Activated T-cell treated with anti-CD3 and anti-CD28 coated beads for 24 hours (primary cell): Measurements from ENCODE around the gene GATAD2A.

ENCODE experiments used
- DNase-seq: peaks from one replicate; pipeline ENCODE4 v3.0.0-alpha.2; 2020; ENCODE audit warnings: low read depth

GATAD2A gene

GRCh38 chr19:19490214-19490968 is 84.9 kb downstream of the GATAD2A start:
- peak; percentile 79 for DNase-seq

- no peak for DNase-seq
Observed at GRCh38 chr19:19491321-19492025, 86.0 kb downstream of the GATAD2A start.

- DNase-seq, result no peak
Observed at GRCh38 chr19:19492026-19492610, 86.6 kb downstream of the GATAD2A start.

GRCh38 chr19:19493841-19494546 is 88.5 kb downstream of the GATAD2A start:
- no peak for DNase-seq

- DNase-seq, result no peak
Observed at GRCh38 chr19:19495614-19496603, 90.4 kb downstream of the GATAD2A start.

- DNase-seq, result no peak
Observed at GRCh38 chr19:19498255-19498991, 92.9 kb downstream of the GATAD2A start.

GRCh38 chr19:19499272-19499995 is 94.0 kb downstream of the GATAD2A start:
- DNase-seq, result no peak

GRCh38 chr19:19500975-19501644 is 95.6 kb downstream of the GATAD2A start:
- DNase-seq, result no peak

- DNase-seq, result no peak
Observed at GRCh38 chr19:19501798-19502197, 96.3 kb downstream of the GATAD2A start.

- no peak for DNase-seq
Observed at GRCh38 chr19:19502281-19502680, 96.8 kb downstream of the GATAD2A start.

- DNase-seq, result no peak
Observed at GRCh38 chr19:19502808-19503602, 97.5 kb downstream of the GATAD2A start.

GRCh38 chr19:19504754-19505668 is 99.5 kb downstream of the GATAD2A start:
- DNase-seq, result no peak

- DNase-seq, result no peak
Observed at GRCh38 chr19:19505669-19506326, 100.3 kb downstream of the GATAD2A start.

- no peak for DNase-seq
Observed at GRCh38 chr19:19506592-19506991, 101.1 kb downstream of the GATAD2A start.

- DNase-seq, result no peak
Observed at GRCh38 chr19:19507354-19507753, 101.9 kb downstream of the GATAD2A start.

- no peak for DNase-seq
Observed at GRCh38 chr19:19508217-19508616, 102.7 kb downstream of the GATAD2A start.

- no peak for DNase-seq
Observed at GRCh38 chr19:19510432-19510831, 105.0 kb downstream of the GATAD2A start.
